Loucy (cell line): ENCODE measurements around the gene RAD50.

Experiments used
- CTCF ChIP-seq: fragments of 200-600 bp; sonication (generic); conservative IDR thresholded peaks from 2 replicates; pipeline ENCODE4 v1.5.1; 2014; ENCODE audit warnings: mild to moderate bottlenecking, antibody characterized with exemption, low read length
- EZH2phosphoT487 ChIP-seq: fragments of 200-600 bp; IDR thresholded peaks from 2 replicates; pipeline ENCODE4 v1.6.1; 2018; ENCODE audit warnings: antibody characterized with exemption, mild to moderate bottlenecking, moderate library complexity, borderline replicate concordance

- TF ChIP-seq CTCF (no peak), EZH2phosphoT487 (no peak)
Measured at GRCh38 chr5:132675936-132676689, 119.3 kb downstream of the RAD50 start.
